GM12801 (cell line): Measurements from ENCODE around the gene JPH2.

Source experiments
- TF ChIP-seq, protein P1 (sequence below): IDR thresholded peaks from one replicate; pipeline ENCODE4 v1.5.1; 2011; ENCODE audit warnings: control low read depth; ENCODE audit not compliant: insufficient read length; ENCODE audit errors: extremely low read depth

JPH2 gene

DNA sequence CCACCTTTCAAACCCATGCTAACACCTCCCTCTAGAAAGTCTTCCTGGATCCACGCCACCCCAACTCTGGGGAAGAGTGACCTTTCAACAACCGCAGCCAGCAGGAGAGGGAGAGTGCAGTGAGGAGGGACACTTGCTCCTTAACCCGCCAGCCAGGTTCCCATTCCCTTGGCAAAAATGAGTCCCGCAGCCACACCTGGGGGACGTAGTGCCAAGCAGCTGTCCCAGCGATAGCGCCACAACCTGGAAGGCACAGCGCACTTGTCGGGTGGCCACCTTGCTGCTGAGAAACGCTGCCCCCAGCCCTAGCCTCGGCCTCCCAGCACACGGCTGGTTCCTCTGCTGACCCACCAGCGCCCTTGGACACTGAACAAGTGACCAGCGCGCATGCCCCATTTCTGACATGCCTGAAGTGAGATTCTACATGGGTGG lies 119.3 kb downstream of the JPH2 start:
- TF ChIP-seq, protein P1, sequence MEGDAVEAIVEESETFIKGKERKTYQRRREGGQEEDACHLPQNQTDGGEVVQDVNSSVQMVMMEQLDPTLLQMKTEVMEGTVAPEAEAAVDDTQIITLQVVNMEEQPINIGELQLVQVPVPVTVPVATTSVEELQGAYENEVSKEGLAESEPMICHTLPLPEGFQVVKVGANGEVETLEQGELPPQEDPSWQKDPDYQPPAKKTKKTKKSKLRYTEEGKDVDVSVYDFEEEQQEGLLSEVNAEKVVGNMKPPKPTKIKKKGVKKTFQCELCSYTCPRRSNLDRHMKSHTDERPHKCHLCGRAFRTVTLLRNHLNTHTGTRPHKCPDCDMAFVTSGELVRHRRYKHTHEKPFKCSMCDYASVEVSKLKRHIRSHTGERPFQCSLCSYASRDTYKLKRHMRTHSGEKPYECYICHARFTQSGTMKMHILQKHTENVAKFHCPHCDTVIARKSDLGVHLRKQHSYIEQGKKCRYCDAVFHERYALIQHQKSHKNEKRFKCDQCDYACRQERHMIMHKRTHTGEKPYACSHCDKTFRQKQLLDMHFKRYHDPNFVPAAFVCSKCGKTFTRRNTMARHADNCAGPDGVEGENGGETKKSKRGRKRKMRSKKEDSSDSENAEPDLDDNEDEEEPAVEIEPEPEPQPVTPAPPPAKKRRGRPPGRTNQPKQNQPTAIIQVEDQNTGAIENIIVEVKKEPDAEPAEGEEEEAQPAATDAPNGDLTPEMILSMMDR: no peak

- TF ChIP-seq, protein P1: no peak
These were observed 120.1 kb downstream of the JPH2 start for GRCh38 chr20:44066645-44067606.

- TF ChIP-seq, protein P1: no peak
These were observed 121.3 kb downstream of the JPH2 start for GRCh38 chr20:44065401-44066340.

- TF ChIP-seq, protein P1: no peak
These were observed 122.2 kb downstream of the JPH2 start for GRCh38 chr20:44064501-44065400.
